CMK (cell line): ENCODE data around the gene CYP3A4.
"Not testable (repeated sequence)": the region's sequence is repeated elsewhere in the genome, so short reads cannot be mapped to it uniquely, and the experiment has no call there.

Experiments used
- DNase-seq: peaks from one replicate; pipeline ENCODE4 v3.0.0-alpha.2; 2010; ENCODE audit warnings: low read depth

Gene CYP3A4

GRCh38 chr7:99784007-99784406 lies at the start of gene CYP3A4:
Gene CYP3A4, minus strand, starts transcription at chr7:99784184. Its CDS starts 103 bp downstream, at chr7:99784081.
- DNase-seq = no peak

DNA sequence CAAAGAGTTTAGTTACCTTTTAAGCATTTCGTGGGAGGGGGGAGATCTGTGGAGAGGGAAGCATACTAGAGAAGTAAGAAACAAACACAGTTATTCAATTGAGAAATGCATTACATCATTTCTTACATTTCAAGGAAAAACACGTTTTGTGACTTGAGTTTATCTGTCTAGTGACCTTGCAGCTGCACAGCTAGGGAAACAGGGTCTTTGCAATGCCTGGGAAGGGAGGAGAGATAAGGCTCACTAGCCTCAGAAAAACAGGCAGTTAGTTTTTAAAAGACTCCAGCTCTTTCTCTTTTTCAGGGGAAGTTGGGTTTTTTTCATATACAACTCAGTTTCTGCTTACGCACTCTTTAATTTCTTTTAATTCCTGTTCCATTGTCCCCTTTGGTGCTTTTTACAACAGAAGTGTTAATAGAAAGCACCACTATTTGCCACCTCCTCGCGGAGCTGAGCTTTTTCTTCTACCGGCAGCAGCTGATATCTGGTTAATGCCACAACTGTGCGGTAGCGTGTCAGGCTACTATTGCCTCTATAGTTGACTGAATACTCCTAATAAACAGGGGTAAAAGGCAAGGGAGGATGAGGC lies 49.4 kb upstream of the CYP3A4 start:
- peak; percentile 30 for DNase-seq

DNA sequence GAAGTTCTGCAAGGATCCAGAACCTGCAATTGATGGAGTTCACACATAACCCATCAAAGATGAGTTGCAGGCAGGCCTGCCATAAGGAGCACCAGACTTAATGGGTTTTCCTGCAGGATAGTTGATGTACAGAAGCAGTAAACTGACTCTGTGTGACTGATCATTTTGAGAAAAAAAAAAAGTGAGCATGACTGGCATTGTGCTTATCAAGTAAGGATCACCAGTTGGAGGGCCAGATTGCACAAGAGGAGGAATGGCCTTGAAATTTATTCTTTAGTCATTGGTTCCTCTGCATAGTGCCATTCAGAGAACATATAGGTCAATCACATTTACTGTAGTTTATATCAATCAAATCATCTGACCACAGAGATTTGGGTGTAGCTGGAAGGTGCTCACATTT lies 47.6 kb upstream of the CYP3A4 start:
- DNase-seq = no peak

GRCh38 chr7:99829524-99830160 lies 45.7 kb upstream of the CYP3A4 start:
- DNase-seq = no peak

- no peak for DNase-seq
Measured at GRCh38 chr7:99828811-99829210, 44.8 kb upstream of the CYP3A4 start.

DNA sequence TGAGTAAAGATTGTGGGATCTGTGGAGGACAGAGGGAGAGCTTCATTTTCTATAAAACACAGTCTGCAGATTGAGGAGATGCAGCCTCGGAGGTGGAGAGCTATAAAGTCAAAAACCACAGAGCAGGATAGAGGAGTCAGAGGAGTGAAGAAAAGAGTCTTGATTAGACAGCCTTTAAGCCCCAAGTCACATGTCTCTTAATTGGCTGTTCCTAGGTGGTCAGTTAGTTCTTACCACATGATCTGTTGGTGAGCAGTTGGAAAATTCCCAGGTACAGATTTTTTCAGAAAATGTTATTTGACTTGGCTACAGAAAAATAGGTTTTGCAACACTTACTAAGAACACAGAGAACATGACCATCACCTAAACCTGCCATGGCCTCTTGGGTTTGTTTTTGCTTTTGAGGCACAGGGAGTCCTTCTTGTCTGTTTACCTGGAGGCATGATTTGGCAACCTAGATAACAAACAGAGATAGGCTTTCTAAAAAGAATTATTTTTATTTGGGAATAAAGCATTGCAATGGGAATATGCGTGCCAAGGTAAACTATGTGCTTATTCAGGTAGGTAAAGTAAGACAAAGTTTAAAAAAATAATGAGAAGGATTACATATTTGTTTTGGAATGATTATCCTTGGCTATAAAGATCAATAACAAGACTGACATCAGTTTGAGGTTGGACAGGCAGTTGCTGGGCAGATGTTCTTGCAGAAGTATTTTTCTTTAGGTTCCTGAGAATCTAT lies 43.2 kb upstream of the CYP3A4 start:
- DNase-seq = no peak

GRCh38 chr7:99825873-99826272 lies 41.9 kb upstream of the CYP3A4 start:
- DNase-seq = no peak

DNA sequence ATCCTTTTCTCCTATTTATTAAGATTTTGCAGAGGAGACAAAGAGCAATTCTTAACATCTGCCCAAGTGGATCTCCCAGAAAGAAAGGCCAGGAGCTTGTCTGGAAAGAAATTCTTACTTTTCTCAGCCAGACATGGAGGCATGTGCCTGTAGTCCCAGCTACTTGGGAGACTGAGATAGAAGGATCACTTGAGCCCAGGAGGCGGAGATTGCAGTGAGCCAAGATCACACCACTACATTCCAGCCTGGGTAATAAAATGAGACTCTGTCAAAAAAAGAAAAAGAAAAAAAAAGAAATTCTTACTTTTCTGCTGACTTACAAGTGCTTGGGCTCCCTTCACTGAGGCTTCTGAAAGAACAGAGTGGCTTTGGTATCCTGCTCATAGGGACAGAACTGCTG lies 41.5 kb upstream of the CYP3A4 start:
- no peak for DNase-seq

DNA sequence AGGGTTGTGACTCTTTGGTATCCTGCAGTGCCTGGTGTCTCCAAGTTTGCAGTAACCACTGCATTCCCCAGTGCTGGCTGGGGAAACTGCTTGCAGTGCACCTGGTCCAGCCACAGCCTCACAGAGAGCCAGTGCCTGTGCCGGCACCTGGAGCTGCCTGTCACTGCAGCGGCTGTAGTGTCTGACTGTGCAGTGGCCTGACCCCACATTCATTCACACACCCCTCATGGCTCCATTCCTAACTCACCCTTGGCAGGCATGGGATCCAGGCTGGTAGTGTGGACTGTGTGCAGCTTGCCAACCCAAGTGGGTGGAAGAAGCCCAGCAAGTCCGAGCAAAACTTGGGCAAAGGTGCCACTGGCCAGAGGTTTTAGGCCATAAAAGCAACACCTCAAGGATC lies 40.1 kb upstream of the CYP3A4 start:
- no peak for DNase-seq

DNA sequence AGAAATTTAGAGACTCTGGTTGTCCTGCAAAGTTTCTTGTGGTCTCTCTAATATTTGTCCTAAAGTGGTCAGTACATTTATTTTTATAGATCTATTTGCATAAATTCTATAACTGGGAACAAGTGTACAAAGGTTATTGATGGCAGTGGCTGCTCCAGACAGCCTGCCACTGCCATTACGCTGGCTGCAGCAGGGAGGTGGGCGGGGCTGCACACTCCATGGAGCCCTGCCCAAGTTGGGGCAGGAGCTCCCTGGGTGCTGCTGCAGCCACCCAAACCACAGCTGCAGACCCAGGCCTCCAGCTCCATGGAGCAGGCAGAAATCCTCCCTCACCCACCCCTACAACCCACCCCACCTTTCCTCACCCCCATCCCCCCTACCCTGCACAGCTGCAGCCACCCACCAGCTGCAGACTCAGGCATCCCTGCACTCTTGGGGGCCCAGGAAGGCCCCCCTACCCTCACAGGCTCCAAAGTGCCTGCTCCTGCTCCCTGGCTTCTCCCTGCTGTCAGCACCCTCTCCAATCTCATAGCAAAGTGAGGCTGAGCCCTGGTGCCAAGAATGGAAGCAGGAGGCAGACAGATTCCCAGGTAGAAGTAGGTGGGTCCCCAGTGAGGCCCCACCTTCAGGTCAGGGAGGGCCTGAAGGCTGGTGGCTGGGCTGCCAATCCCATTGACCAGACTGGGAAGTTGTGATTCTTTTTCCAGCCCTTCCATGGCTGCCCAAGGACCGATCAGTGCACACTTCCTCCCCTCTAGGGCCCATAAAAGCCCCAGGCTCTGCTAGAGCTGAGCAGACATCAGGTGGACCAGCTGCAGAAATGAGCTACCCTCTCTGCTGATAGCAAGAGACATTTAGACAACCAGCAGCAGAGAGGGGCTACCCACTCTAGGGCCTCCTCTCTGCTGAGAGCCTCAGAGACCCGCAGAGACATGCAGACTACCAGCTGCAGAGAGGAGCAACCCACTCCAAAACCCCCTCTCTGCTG lies 39.0 kb upstream of the CYP3A4 start:
- no peak for DNase-seq

DNA sequence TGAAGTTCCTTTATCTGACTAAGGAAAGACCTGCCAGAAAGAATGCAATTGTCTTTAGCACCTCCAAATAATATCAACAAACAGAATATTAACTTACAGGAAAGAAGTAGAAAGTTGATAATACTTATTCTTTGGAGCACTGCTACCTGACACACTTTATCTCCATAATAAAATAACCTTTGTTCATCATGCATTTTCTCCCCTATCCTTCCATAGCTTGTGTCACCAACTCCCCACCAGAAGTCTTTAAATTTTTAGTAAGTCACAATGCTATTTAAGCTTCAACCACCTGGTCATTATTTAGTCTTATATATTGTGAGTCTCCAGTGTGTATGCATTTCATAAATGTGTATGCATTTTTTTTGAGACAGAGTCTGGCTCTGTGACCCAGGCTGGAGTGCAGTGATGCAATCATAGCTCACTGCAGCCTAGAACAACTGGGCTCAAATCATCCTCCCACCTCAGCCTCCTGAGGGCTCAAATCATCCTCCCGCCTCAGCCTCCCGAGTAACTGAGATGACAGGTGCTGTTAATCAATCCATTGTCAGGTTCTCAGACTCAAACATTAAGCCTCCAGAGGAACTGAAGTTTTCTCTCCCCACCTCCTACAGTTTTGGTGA lies 36.5 kb upstream of the CYP3A4 start:
- DNase-seq = no peak

DNA sequence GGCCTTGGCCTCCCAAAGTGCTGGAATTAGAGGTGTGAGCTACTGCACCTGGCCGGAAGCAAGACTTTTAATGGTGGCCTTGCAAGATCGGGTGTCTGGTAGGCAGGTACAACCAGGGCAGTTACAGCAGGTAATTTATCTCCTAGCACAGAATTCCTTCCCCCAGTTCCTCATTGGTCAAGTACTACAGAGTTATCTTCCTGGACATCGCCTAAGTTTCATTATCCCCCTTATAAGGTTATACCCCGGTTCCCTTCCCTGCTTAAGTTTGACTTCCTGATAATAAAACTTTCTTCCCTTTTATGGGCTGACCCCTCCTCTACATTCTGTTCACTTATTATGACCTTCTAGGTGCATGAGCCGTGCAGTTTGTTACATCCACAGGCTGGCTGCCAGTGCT lies 24.8 kb upstream of the CYP3A4 start:
- no peak for DNase-seq

DNA sequence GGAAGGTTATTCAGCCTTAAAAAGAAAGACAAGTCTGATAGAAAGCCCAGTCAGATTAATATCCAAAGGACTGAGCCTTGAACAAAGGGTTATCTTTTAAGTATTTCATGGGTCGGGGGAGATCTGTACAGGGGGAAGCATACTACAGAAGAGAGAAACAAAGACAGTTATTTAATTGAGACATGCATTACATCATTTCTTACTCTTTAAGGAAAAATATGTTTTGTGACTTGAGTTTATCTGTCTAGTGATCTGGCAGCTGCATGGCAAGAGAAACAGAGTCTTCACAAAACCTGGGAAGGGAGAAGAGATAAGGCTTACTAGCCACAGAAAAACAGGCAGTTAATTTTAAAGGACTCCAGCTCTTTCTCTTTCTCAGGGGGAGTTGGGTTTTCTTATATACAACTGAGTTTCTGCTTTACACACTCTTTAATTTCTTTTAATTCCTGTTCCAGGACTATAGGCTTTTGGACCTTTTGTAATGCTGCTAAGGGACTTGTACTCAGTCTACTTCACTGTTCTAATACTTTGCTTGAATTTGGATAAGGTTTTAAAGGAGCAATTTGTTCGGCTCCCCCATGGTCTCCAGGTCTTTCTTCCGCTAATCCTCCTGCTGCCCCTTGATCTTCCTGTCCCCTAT lies 23.0 kb upstream of the CYP3A4 start:
- peak; percentile 12 for DNase-seq

GRCh38 chr7:99805641-99806040 lies 21.7 kb upstream of the CYP3A4 start:
- no peak for DNase-seq

DNA sequence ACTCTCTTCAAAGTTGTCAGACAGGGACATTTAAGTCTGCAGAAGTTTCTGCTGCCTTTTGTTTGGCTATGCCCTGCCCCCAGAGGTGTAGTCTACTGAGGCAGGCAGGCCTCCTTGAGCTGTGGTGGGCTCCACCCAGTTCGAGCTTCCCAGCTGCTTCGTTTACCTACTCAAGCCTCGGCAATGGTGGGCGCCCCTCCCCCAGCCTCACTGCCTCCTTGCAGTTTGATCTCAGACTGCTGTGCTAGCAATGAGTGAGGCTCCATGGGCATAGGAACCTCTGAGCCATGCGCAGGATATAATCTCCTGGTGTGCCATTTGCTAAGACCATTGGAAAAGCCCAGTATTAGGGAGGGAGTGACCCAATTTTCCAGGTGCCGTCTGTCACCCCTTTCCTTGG lies 19.1 kb upstream of the CYP3A4 start:
- not testable (repeated sequence) for DNase-seq

GRCh38 chr7:99801407-99801806 lies 17.4 kb upstream of the CYP3A4 start:
- DNase-seq = not testable (repeated sequence)

GRCh38 chr7:99798972-99799371 lies 15.0 kb upstream of the CYP3A4 start:
- no peak for DNase-seq

DNA sequence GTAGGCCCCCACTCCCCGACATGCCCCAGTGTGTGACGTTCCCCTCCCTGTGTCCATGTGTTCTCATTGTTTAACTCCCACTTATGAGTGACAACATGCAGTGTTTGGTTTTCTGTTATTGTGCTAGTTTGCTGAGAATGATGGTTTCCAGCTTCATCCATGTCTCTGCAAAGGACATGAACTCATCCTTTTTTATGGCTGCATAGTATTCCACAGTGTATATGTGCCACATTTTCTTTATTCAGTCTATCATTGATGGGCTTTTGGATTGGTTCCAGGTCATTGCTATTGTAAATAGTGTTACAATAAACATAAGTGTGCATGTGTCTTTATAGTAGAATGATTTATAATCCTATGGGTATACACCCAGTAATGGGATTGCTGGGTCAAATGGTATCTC lies 11.9 kb upstream of the CYP3A4 start:
- DNase-seq = not testable (repeated sequence)

DNA sequence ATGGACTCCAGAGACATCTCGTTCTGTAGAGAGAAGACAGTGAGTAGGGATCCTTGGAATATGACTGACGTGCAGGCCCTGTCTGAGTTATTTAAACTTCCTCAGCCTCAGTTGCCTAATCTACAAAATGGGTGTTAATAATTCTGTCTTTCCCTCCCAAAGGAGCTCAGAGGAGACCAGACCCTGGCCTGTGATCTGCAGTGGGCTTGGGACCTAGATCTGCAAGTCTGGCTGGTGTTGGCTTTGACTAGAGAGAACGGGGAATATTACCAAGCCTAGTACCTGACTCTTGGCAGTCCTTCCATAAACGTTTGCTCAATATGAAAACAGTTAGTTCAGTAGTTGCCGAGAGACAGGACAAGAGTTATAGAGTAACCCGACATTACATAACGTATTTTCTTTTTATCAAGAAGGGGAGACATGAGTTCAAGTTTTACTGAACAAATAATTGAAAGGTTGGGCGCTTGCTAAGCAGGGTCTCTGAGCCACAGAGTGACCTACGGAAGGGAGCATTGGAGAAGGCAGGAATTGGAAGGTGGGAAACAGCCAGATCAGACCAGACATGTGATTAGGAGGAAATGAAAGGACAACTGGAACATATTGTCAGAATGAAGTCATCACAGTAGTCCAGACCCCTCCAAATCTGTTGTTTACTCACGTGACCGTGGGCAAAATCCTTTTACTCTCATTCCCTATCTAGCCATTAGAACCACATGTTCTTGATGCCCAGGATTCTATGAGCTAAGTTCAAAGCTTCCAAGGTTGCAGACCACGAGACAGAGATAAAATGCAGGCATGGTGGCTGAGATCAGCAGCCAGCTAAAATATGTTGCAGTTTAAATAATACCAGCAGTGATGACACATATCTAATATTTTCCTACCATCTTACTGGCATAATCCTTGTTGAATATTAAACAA lies 10.9 kb upstream of the CYP3A4 start:
- DNase-seq = no peak

DNA sequence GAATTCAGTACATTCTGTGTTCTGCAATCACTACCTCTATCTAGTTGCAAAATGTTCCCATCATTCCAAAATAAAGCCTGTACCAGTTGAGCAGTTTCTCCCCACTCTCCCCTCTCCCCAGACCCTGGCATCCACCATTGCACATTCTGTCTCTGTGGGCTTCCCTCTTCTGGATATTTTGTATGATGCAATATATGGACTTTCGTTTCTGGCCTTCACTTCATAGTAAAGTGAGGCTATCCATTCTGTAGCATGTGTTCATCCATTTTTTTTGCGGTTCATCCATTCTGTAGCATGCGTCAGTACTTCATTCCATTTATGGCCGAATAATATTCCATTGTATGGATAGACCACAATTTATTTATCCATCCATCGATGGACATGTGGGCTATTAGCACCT lies 9.5 kb upstream of the CYP3A4 start:
- DNase-seq = no peak
